Breast epithelium (tissue), 3 donors: ENCODE measurements around the gene RPL36AL.

ENCODE experiments used
- CTCF ChIP-seq, 3 donors: fragments of 450-650 bp; IDR thresholded peaks; one replicate each; pipeline ENCODE4 v1.5.1; 2016 to 2017; ENCODE audit warnings: antibody characterized with exemption in 3 of 3, mild to moderate bottlenecking in 3 of 3, moderate library complexity in 3 of 3
- POLR2A ChIP-seq: fragments of 450-650 bp; IDR thresholded peaks from one replicate; pipeline ENCODE4 v1.6.1; 2016; ENCODE audit warnings: antibody characterized with exemption, mild to moderate bottlenecking, moderate library complexity

- TF ChIP-seq CTCF (IDR thresholded peaks at IDR 0.05), result no peak
- TF ChIP-seq POLR2A, result no peak
Observed at GRCh38 chr14:49607583-49607982, 12.8 kb downstream of the RPL36AL start.
